ENCODE results near the gene GNB2. TPM values are rescaled to one million over a fixed set of nuclear protein-coding genes. Genes with fewer than 3 reads are reported as not detected.

GNB2 gene
- total and polyA plus RNA-seq, 2 of the 13 experiments (the other 11 are each of a cell fraction or from before 2014, with no cell fraction given): 48.3 to 67.1 TPM

DNA sequence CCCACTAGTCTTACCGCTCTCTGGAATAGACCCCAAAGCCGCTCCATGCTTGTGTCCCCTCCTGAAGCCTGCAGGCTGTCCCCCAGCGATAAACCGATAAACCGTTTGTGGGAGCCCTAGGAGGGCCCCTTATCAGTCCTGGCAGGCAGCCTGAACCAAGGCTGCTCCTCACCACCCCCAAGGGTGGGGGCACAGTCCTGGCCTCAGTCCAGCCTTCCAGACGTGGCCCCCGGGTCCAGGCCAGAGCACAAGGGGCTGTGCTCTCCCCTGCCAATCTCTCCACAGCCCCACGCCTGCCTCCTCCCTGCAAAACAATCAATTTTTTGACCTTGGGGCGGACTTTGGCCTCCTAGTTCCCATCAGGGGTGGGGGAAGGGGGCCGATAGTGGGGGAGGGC, 32.1 kb upstream of the GNB2 start, which contains the start of gene TFR2 (continued):
- TF ChIP-seq, protein P1, sequence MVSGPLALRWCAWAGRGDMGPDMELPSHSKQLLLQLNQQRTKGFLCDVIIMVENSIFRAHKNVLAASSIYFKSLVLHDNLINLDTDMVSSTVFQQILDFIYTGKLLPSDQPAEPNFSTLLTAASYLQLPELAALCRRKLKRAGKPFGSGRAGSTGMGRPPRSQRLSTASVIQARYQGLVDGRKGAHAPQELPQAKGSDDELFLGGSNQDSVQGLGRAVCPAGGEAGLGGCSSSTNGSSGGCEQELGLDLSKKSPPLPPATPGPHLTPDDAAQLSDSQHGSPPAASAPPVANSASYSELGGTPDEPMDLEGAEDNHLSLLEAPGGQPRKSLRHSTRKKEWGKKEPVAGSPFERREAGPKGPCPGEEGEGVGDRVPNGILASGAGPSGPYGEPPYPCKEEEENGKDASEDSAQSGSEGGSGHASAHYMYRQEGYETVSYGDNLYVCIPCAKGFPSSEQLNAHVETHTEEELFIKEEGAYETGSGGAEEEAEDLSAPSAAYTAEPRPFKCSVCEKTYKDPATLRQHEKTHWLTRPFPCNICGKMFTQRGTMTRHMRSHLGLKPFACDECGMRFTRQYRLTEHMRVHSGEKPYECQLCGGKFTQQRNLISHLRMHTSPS (CRISPR knock-in tag; IDR thresholded peaks at IDR 0.05; ENCODE audit: low read depth): 0 out of 2 replicates have a peak, but pooled peaks have one; percentile 24
- TF ChIP-seq ZNF460 (CRISPR knock-in tag; IDR thresholded peaks at IDR 0.05; ENCODE audit: borderline replicate concordance) (no peak), SOX6 (IDR thresholded peaks at IDR 0.05) (no peak), SOX6 (CRISPR knock-in tag; IDR thresholded peaks at IDR 0.05) (peak; percentile 87), NR2F2 (IDR thresholded peaks at IDR 0.05; ENCODE audit: borderline replicate concordance, low read depth) (peak; percentile 41; the same call in 1 of the 2 replicates), ZNF431 (CRISPR knock-in tag; IDR thresholded peaks at IDR 0.05; ENCODE audit: borderline replicate concordance, low read depth) (0 out of 2 replicates have a peak, but pooled peaks have one; percentile 86), ZNF709 (CRISPR knock-in tag; IDR thresholded peaks at IDR 0.05) (0 out of 2 replicates have a peak, but pooled peaks have one; percentile 21), ZFX (CRISPR knock-in tag; IDR thresholded peaks at IDR 0.05; ENCODE audit: low read depth) (peak; percentile 47), DMAP1 (CRISPR knock-in tag; IDR thresholded peaks at IDR 0.05) (peak; percentile 79), SALL2 (CRISPR knock-in tag; IDR thresholded peaks at IDR 0.05) (peak; percentile 44; the same call in 1 of the 2 replicates), RARA (CRISPR knock-in tag; IDR thresholded peaks at IDR 0.05) (peak; percentile 56), ZNF792 (CRISPR knock-in tag; IDR thresholded peaks at IDR 0.05) (peak; percentile 25; the same call in 1 of the 2 replicates), SP5 (CRISPR knock-in tag; IDR thresholded peaks at IDR 0.05; ENCODE audit: borderline replicate concordance, low read depth) (peak; percentile 72; the same call in 1 of the 2 replicates), ZBTB7B (CRISPR knock-in tag; IDR thresholded peaks at IDR 0.05) (peak; percentile 90), KAT8 (CRISPR knock-in tag; IDR thresholded peaks at IDR 0.05) (0 out of 2 replicates have a peak, but pooled peaks have one; percentile 47), NCOA2 (CRISPR knock-in tag; IDR thresholded peaks at IDR 0.05) (peak; percentile 76), SRY (CRISPR knock-in tag; IDR thresholded peaks at IDR 0.05) (0 out of 2 replicates have a peak, but pooled peaks have one; percentile 6), ZNF205 (CRISPR knock-in tag; IDR thresholded peaks at IDR 0.05) (0 out of 2 replicates have a peak, but pooled peaks have one; percentile 19), GABPB1 (CRISPR knock-in tag; IDR thresholded peaks at IDR 0.05) (peak; percentile 45), SOX5 (CRISPR knock-in tag; IDR thresholded peaks at IDR 0.05; ENCODE audit: borderline replicate concordance) (peak; percentile 65; the same call in 1 of the 2 replicates), ZNF430 (CRISPR knock-in tag; IDR thresholded peaks at IDR 0.05) (no peak)
- TF ChIP-seq, protein P2, sequence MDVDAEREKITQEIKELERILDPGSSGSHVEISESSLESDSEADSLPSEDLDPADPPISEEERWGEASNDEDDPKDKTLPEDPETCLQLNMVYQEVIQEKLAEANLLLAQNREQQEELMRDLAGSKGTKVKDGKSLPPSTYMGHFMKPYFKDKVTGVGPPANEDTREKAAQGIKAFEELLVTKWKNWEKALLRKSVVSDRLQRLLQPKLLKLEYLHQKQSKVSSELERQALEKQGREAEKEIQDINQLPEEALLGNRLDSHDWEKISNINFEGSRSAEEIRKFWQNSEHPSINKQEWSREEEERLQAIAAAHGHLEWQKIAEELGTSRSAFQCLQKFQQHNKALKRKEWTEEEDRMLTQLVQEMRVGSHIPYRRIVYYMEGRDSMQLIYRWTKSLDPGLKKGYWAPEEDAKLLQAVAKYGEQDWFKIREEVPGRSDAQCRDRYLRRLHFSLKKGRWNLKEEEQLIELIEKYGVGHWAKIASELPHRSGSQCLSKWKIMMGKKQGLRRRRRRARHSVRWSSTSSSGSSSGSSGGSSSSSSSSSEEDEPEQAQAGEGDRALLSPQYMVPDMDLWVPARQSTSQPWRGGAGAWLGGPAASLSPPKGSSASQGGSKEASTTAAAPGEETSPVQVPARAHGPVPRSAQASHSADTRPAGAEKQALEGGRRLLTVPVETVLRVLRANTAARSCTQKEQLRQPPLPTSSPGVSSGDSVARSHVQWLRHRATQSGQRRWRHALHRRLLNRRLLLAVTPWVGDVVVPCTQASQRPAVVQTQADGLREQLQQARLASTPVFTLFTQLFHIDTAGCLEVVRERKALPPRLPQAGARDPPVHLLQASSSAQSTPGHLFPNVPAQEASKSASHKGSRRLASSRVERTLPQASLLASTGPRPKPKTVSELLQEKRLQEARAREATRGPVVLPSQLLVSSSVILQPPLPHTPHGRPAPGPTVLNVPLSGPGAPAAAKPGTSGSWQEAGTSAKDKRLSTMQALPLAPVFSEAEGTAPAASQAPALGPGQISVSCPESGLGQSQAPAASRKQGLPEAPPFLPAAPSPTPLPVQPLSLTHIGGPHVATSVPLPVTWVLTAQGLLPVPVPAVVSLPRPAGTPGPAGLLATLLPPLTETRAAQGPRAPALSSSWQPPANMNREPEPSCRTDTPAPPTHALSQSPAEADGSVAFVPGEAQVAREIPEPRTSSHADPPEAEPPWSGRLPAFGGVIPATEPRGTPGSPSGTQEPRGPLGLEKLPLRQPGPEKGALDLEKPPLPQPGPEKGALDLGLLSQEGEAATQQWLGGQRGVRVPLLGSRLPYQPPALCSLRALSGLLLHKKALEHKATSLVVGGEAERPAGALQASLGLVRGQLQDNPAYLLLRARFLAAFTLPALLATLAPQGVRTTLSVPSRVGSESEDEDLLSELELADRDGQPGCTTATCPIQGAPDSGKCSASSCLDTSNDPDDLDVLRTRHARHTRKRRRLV (CRISPR knock-in tag; IDR thresholded peaks at IDR 0.05): no peak
- TF ChIP-seq, protein P3, sequence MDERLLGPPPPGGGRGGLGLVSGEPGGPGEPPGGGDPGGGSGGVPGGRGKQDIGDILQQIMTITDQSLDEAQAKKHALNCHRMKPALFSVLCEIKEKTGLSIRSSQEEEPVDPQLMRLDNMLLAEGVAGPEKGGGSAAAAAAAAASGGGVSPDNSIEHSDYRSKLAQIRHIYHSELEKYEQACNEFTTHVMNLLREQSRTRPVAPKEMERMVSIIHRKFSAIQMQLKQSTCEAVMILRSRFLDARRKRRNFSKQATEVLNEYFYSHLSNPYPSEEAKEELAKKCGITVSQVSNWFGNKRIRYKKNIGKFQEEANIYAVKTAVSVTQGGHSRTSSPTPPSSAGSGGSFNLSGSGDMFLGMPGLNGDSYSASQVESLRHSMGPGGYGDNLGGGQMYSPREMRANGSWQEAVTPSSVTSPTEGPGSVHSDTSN (CRISPR knock-in tag; IDR thresholded peaks at IDR 0.05): peak; percentile 68
- TF ChIP-seq, protein P4, sequence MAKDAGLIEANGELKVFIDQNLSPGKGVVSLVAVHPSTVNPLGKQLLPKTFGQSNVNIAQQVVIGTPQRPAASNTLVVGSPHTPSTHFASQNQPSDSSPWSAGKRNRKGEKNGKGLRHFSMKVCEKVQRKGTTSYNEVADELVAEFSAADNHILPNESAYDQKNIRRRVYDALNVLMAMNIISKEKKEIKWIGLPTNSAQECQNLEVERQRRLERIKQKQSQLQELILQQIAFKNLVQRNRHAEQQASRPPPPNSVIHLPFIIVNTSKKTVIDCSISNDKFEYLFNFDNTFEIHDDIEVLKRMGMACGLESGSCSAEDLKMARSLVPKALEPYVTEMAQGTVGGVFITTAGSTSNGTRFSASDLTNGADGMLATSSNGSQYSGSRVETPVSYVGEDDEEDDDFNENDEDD (CRISPR knock-in tag; IDR thresholded peaks at IDR 0.05; ENCODE audit: borderline replicate concordance): no peak
